Measurements from ENCODE around the gene LRRC66. TPM values are rescaled to one million over a fixed set of nuclear protein-coding genes. Genes with fewer than 3 reads are reported as not detected.
A peak's percentile ranks its signal among the peaks of the same experiment; 100 is the strongest.

LRRC66 gene
- total and polyA plus RNA-seq, 9 of the 15 experiments (the other 6 are each of a cell fraction or from before 2014, with no cell fraction given): not detected

DNA sequence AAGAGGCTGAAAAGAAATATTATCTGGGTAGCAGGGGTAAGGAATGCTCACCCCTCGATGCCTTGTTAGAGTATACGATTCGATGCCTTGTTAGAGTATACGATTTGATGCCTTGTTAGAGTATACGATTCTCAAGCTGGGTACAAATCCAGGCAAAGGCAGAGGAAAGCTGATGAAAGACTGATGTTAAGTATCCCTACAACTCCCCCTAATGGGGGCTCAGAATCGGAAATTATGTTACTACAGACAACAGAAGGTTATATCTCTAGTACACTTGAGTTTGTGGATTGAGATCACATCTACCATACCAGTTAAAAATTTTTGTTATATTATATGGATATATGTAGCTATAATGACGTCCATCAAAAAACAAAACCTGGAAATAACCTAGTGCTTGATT lies 4.8 kb downstream of the LRRC66 start:
- Histone ChIP-seq H3K4me3 (no peak overlapping the region), H3K79me2 (ENCODE audit: control insufficient read depth, insufficient read depth, low read length) (no peaks in the 10 kb centered on the region), H3K4me2 (ENCODE audit: insufficient read depth, low read length) (no peak overlapping the region), H3K9me3 (replicated peaks; ENCODE audit: control insufficient read depth, insufficient read depth, low read depth, low read length) (no peaks in the 10 kb centered on the region), H3K9ac (ENCODE audit: insufficient read depth in 1 of 2, low read depth in 2 of 2, low read length in 2 of 2) (no peak overlapping the region), H3K27me3 (ENCODE audit: control insufficient read depth in 2 of 2, insufficient read depth in 2 of 2, low read length in 2 of 2) (no peaks in the 10 kb centered on the region), H2AFZ (ENCODE audit: low read depth, low read length) (no peak overlapping the region), H4K20me1 (replicated peaks; ENCODE audit: control insufficient read depth, insufficient read depth, low read length) (no peaks in the 10 kb centered on the region), H3K36me3 (ENCODE audit: control insufficient read depth, insufficient read depth, low read length) (no peaks in the 10 kb centered on the region), H3K9me1 (ENCODE audit: control insufficient read depth, insufficient read depth, low read length) (no peaks in the 10 kb centered on the region), H3K4me1 (replicated peaks in 1 of 2; ENCODE audit: control insufficient read depth in 2 of 2, insufficient read depth in 2 of 2, low read length in 2 of 2) (no peaks in the 10 kb centered on the region; a peak in 1 of 5 replicates), H3K27ac (ENCODE audit: extremely low read depth, low read depth, low read length) (no peak overlapping the region)
- intact Hi-C loops (cut with micrococcal nuclease): no loop called here
- no peak for FAIRE-seq
- peak in 1 of 4 experiments; percentile 14 for DNase-seq (ENCODE audit: extremely low read depth in 1 of 4, low spot score in 3 of 4)
- CTCF ChIA-PET (ENCODE audit: low intra/inter-chr PET ratio): interaction anchor here (1.7 kb wide), 1 partner anchor 184 kb away, joined by 9 read pairs; no protein-coding TSS in a partner anchor
- ATAC-seq: peak; percentile 59; the same call in 2 of the 3 replicates
- TF ChIP-seq RBM34 (IDR thresholded peaks at IDR 0.05; ENCODE audit: borderline replicate concordance, insufficient read depth, low read length): no peak
- TF ChIP-seq, protein P1, sequence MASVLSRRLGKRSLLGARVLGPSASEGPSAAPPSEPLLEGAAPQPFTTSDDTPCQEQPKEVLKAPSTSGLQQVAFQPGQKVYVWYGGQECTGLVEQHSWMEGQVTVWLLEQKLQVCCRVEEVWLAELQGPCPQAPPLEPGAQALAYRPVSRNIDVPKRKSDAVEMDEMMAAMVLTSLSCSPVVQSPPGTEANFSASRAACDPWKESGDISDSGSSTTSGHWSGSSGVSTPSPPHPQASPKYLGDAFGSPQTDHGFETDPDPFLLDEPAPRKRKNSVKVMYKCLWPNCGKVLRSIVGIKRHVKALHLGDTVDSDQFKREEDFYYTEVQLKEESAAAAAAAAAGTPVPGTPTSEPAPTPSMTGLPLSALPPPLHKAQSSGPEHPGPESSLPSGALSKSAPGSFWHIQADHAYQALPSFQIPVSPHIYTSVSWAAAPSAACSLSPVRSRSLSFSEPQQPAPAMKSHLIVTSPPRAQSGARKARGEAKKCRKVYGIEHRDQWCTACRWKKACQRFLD (CRISPR knock-in tag; IDR thresholded peaks at IDR 0.05): no peak
- no peak for TF ChIP-seq ZNF695 (CRISPR knock-in tag; IDR thresholded peaks at IDR 0.05)
- TF ChIP-seq, protein P2, sequence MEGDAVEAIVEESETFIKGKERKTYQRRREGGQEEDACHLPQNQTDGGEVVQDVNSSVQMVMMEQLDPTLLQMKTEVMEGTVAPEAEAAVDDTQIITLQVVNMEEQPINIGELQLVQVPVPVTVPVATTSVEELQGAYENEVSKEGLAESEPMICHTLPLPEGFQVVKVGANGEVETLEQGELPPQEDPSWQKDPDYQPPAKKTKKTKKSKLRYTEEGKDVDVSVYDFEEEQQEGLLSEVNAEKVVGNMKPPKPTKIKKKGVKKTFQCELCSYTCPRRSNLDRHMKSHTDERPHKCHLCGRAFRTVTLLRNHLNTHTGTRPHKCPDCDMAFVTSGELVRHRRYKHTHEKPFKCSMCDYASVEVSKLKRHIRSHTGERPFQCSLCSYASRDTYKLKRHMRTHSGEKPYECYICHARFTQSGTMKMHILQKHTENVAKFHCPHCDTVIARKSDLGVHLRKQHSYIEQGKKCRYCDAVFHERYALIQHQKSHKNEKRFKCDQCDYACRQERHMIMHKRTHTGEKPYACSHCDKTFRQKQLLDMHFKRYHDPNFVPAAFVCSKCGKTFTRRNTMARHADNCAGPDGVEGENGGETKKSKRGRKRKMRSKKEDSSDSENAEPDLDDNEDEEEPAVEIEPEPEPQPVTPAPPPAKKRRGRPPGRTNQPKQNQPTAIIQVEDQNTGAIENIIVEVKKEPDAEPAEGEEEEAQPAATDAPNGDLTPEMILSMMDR (IDR thresholded peaks at IDR 0.05 in 2 of 3, conservative IDR thresholded peaks at IDR 0.05 in 1 of 3; ENCODE audit: insufficient read depth in 2 of 3, low read depth in 1 of 3, low read length in 3 of 3): peak in 1 of 3 experiments; percentile 25; a peak in 1 of 6 replicates
- TF ChIP-seq ZNF699 (CRISPR knock-in tag; IDR thresholded peaks at IDR 0.05; ENCODE audit: insufficient replicate concordance): no peak
- TF ChIP-seq ELF1 (tag; IDR thresholded peaks at IDR 0.05): no peak
- no peak for TF ChIP-seq PHB (CRISPR knock-in tag; IDR thresholded peaks at IDR 0.05)
- TF ChIP-seq SLC30A9 (CRISPR knock-in tag; IDR thresholded peaks at IDR 0.05): no peak
- TF ChIP-seq EHMT2 (IDR thresholded peaks at IDR 0.05): no peak
- no peak for TF ChIP-seq KAT2B (IDR thresholded peaks at IDR 0.05; ENCODE audit: low read depth, low read length)
- no peak for TF ChIP-seq ZNF444 (CRISPR knock-in tag; IDR thresholded peaks at IDR 0.05)
- TF ChIP-seq, protein P3, sequence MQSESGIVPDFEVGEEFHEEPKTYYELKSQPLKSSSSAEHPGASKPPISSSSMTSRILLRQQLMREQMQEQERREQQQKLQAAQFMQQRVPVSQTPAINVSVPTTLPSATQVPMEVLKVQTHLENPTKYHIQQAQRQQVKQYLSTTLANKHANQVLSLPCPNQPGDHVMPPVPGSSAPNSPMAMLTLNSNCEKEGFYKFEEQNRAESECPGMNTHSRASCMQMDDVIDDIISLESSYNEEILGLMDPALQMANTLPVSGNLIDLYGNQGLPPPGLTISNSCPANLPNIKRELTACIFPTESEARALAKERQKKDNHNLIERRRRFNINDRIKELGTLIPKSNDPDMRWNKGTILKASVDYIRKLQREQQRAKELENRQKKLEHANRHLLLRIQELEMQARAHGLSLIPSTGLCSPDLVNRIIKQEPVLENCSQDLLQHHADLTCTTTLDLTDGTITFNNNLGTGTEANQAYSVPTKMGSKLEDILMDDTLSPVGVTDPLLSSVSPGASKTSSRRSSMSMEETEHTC (IDR thresholded peaks at IDR 0.05): no peak
- peak; percentile 18 to 29; a peak in 1 of 4 replicates for TF ChIP-seq RAD21 (CRISPR knock-in tag; conservative IDR thresholded peaks at IDR 0.05 in 1 of 2, IDR thresholded peaks at IDR 0.05 in 1 of 2)
- TF ChIP-seq MECOM (CRISPR knock-in tag; IDR thresholded peaks at IDR 0.05): no peak
- no peak for TF ChIP-seq TCF7 (IDR thresholded peaks at IDR 0.05; ENCODE audit: borderline replicate concordance)
- TF ChIP-seq, protein P4, sequence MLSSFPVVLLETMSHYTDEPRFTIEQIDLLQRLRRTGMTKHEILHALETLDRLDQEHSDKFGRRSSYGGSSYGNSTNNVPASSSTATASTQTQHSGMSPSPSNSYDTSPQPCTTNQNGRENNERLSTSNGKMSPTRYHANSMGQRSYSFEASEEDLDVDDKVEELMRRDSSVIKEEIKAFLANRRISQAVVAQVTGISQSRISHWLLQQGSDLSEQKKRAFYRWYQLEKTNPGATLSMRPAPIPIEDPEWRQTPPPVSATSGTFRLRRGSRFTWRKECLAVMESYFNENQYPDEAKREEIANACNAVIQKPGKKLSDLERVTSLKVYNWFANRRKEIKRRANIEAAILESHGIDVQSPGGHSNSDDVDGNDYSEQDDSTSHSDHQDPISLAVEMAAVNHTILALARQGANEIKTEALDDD (IDR thresholded peaks at IDR 0.05): no peak
- no peak for TF ChIP-seq ZNF121 (CRISPR knock-in tag; conservative IDR thresholded peaks at IDR 0.05)
- TF ChIP-seq HDAC1 (IDR thresholded peaks at IDR 0.05): no peak
- 0% methylated on average over 7 of the region's 7 CpGs for WGBS (ENCODE audit: insufficient coverage, low coverage, missing lambda C conversion rate)
- BruUV-seq (replicated peaks): no TSS peak
- in situ Hi-C loops (cut with MboI): no loop called here
- POLR2A ChIA-PET: no interaction called here
